Astrocyte (in vitro differentiated cells and primary cell): ENCODE data around the gene HOXC6. TPM values are rescaled to one million over a fixed set of nuclear protein-coding genes. Genes with fewer than 3 reads are reported as not detected.

Source experiments
- DNase-seq: peaks from one replicate; pipeline ENCODE4 v3.0.0-alpha.2; 2010; ENCODE audit warnings: low read depth
- FAIRE-seq: peaks from 2 replicates; lab custom pipeline; 2011; peaks lifted over from hg19 to GRCh38; lab: Jason Lieb, UNC
- H2AFZ ChIP-seq: 2 replicates; pipeline ENCODE4 v1.6.0; 2012; ENCODE audit warnings: low read depth, low read length, inconsistent platforms
- H3K27ac ChIP-seq: 2 replicates; pipeline ENCODE4 v1.5.1; 2011; ENCODE audit warnings: low read depth, low read length, inconsistent platforms
- H3K27me3 ChIP-seq: 2 replicates; pipeline ENCODE4 v1.6.0; 2011; ENCODE audit warnings: low read length, inconsistent platforms; ENCODE audit not compliant: insufficient read depth
- H3K36me3 ChIP-seq: 2 replicates; pipeline ENCODE4 v1.5.1; 2011; ENCODE audit warnings: low read length, inconsistent platforms; ENCODE audit not compliant: insufficient read depth
- H3K4me1 ChIP-seq: 2 replicates; pipeline ENCODE4 v1.5.1; 2011; ENCODE audit warnings: low read length, inconsistent platforms; ENCODE audit not compliant: insufficient read depth
- H3K4me2 ChIP-seq: 2 replicates; pipeline ENCODE4 v1.6.0; 2012; ENCODE audit warnings: low read length, inconsistent platforms
- H3K4me3 ChIP-seq: 2 replicates; pipeline ENCODE4 v1.5.1; 2011; ENCODE audit warnings: low read depth, mild to moderate bottlenecking, low read length, inconsistent platforms; ENCODE audit not compliant: insufficient read depth
- H3K79me2 ChIP-seq: 2 replicates; pipeline ENCODE4 v1.6.0; 2012; ENCODE audit warnings: mild to moderate bottlenecking, low read length, inconsistent platforms; ENCODE audit not compliant: insufficient read depth
- H3K9ac ChIP-seq: 2 replicates; pipeline ENCODE4 v1.6.0; 2012; ENCODE audit warnings: mild to moderate bottlenecking, low read length, inconsistent platforms
- H3K9me3 ChIP-seq: 2 replicates; pipeline ENCODE4 v1.5.1; 2012; ENCODE audit warnings: low read depth, mild to moderate bottlenecking, low read length, inconsistent platforms; ENCODE audit not compliant: insufficient read depth
- H4K20me1 ChIP-seq: 2 replicates; pipeline ENCODE4 v1.6.0; 2012; ENCODE audit warnings: low read length, inconsistent platforms; ENCODE audit not compliant: insufficient read depth
- H3K27ac Mint-ChIP-seq: one replicate; pipeline ENCODE4 v1.8.0; 2021; ENCODE audit warnings: mild to moderate bottlenecking, mixed read lengths; ENCODE audit not compliant: unreplicated experiment
- H3K27me3 Mint-ChIP-seq: one replicate; pipeline ENCODE4 v1.8.0; 2021; ENCODE audit warnings: low read depth, mixed read lengths; ENCODE audit not compliant: unreplicated experiment
- H3K36me3 Mint-ChIP-seq: one replicate; pipeline ENCODE4 v1.8.0; 2021; ENCODE audit warnings: low read depth, mixed read lengths; ENCODE audit not compliant: unreplicated experiment
- H3K4me1 Mint-ChIP-seq: one replicate; pipeline ENCODE4 v1.8.0; 2021; ENCODE audit warnings: low read depth, mixed read lengths; ENCODE audit not compliant: unreplicated experiment
- H3K4me3 Mint-ChIP-seq: one replicate; pipeline ENCODE4 v1.8.0; 2021; ENCODE audit warnings: mild to moderate bottlenecking, moderate library complexity, mixed read lengths; ENCODE audit not compliant: unreplicated experiment
- H3K9me3 Mint-ChIP-seq: one replicate; pipeline ENCODE4 v1.8.0; 2021; ENCODE audit warnings: mild to moderate bottlenecking, mixed read lengths; ENCODE audit not compliant: unreplicated experiment
- CTCF ChIP-seq: IDR thresholded peaks from 2 replicates; pipeline ENCODE4 v1.5.1; 2011; ENCODE audit warnings: low read depth, mild to moderate bottlenecking, inconsistent platforms, low read length, moderate library complexity; ENCODE audit not compliant: insufficient read depth
- EZH2 ChIP-seq: IDR thresholded peaks from 2 replicates; pipeline ENCODE4 v1.6.1; 2012; ENCODE audit warnings: mild to moderate bottlenecking, low read length, inconsistent platforms; ENCODE audit not compliant: insufficient read depth
- total RNA-seq: library from RNA; stranded (reverse); gene quantifications from 2 replicates; pipeline ENCODE4 v1.2.1, GENCODE V29; 2021

HOXC6 gene
- total RNA-seq, 1 donor from 2014 or later = not detected

GRCh38 chr12:54052438-54053002 is 24.3 kb downstream of the HOXC6 start:
- no peak overlapping the region for H3K4me3 ChIP-seq
- H3K79me2 ChIP-seq = no peaks in the 10 kb centered on the region
- H3K4me3 Mint-ChIP-seq = no peak overlapping the region
- peaks cover 2% of the 10 kb centered on the region for H3K36me3 Mint-ChIP-seq
- FAIRE-seq (no peak), DNase-seq (no peak)
- no peak overlapping the region for H2AFZ ChIP-seq
- no peaks in the 10 kb centered on the region for H3K9me3 ChIP-seq
- H4K20me1 ChIP-seq = no peaks in the 10 kb centered on the region
- H3K27ac ChIP-seq = no peak overlapping the region
- no peaks in the 10 kb centered on the region for H3K4me1 Mint-ChIP-seq
- no peaks in the 10 kb centered on the region for H3K4me1 ChIP-seq
- no peak overlapping the region for H3K9ac ChIP-seq
- H3K27me3 Mint-ChIP-seq = peaks cover 90% of the 10 kb centered on the region
- TF ChIP-seq EZH2 (no peak), CTCF (no peak)
- peaks cover 11% of the 10 kb centered on the region for H3K9me3 Mint-ChIP-seq
- no peak overlapping the region for H3K27ac Mint-ChIP-seq
- no peaks in the 10 kb centered on the region for H3K36me3 ChIP-seq
- H3K27me3 ChIP-seq = peaks cover 87% of the 10 kb centered on the region
- no peak overlapping the region for H3K4me2 ChIP-seq

- H3K36me3 Mint-ChIP-seq = peaks cover 2% of the 10 kb centered on the region
- Histone ChIP-seq H2AFZ (peak overlapping the region; percentile 11), H4K20me1 (no peaks in the 10 kb centered on the region), H3K9me3 (no peaks in the 10 kb centered on the region), H3K27me3 (peaks cover 87% of the 10 kb centered on the region), H3K4me2 (peak overlapping the region; percentile 65), H3K4me3 (no peak overlapping the region), H3K9ac (no peak overlapping the region), H3K79me2 (no peaks in the 10 kb centered on the region), H3K27ac (no peak overlapping the region), H3K4me1 (no peaks in the 10 kb centered on the region), H3K36me3 (no peaks in the 10 kb centered on the region)
- H3K27ac Mint-ChIP-seq = no peak overlapping the region
- peaks cover 90% of the 10 kb centered on the region for H3K27me3 Mint-ChIP-seq
- H3K4me3 Mint-ChIP-seq = no peak overlapping the region
- no peak for TF ChIP-seq CTCF
- TF ChIP-seq EZH2 = no peak
- no peak for DNase-seq
- no peak for FAIRE-seq
- H3K9me3 Mint-ChIP-seq = peaks cover 11% of the 10 kb centered on the region
- H3K4me1 Mint-ChIP-seq = no peaks in the 10 kb centered on the region
These were observed 24.9 kb downstream of the HOXC6 start for GRCh38 chr12:54053003-54053750.
